ENCODE measurements around the gene ATF6. TPM values are rescaled to one million over a fixed set of nuclear protein-coding genes. Genes with fewer than 3 reads are reported as not detected.

ATF6 gene
- total RNA-seq, 2 experiments from 2014 or later: 23.5 to 24.6 TPM

Other genes with a start within 250 kb of the ATF6 start
- under 1 TPM; 0.12 to 0.25 TPM for gene HSPA6, start 241.8 kb upstream of the ATF6 start, total RNA-seq
- gene FCGR3A, start 216.5 kb upstream of the ATF6 start, total RNA-seq: under 1 TPM in 1 of 2 experiments, not detected in 1; 0.19 TPM
- not detected for gene FCGR3B, start 135.1 kb upstream of the ATF6 start, total RNA-seq
- not detected for gene FCGR2B, start 103.2 kb upstream of the ATF6 start, total RNA-seq
- not detected for gene FCRLA, start 59.1 kb upstream of the ATF6 start, total RNA-seq
- under 1 TPM; 0.10 TPM for gene FCRLB, start 44.8 kb upstream of the ATF6 start, total RNA-seq
- gene DUSP12, start 16.5 kb upstream of the ATF6 start, total RNA-seq: 10 to 100 TPM; 28.2 to 28.4 TPM